Kidney capillary endothelial cell (primary cell): ENCODE data around the gene DAAM1.

Experiments used
- DNase-seq: peaks from one replicate; pipeline ENCODE4 v3.0.0-alpha.2; 2018; ENCODE audit warnings: low spot score

Gene DAAM1

DNA sequence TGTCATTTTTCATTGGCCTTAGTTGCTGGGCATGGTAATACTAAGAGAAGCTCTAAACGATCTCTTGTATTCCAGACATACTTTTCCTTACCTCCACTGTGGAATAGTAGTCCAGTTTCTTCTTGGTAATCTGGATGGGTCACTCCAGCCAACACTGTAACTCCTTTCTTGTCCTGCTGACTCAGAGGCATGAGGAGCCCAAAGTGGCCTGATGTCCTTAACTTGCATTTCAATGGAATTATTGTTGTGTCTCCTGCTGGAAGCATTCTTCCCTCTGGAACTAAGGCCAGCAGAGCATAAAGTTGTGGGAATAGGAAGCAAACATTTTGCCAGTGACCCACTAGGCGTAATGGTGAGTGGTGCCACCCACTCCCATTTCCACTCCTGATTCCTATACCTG, 33.1 kb downstream of the DAAM1 start:
- no peak for DNase-seq

GRCh38 chr14:59224341-59224740, 35.9 kb downstream of the DAAM1 start:
- no peak for DNase-seq

- DNase-seq = no peak
Observed at GRCh38 chr14:59225281-59225680, 36.8 kb downstream of the DAAM1 start.

- no peak for DNase-seq
Observed at GRCh38 chr14:59228421-59228820, 40.0 kb downstream of the DAAM1 start.

- DNase-seq = no peak
Observed at GRCh38 chr14:59229653-59230406, 41.4 kb downstream of the DAAM1 start.

GRCh38 chr14:59236195-59236594, 47.7 kb downstream of the DAAM1 start:
- no peak for DNase-seq

DNA sequence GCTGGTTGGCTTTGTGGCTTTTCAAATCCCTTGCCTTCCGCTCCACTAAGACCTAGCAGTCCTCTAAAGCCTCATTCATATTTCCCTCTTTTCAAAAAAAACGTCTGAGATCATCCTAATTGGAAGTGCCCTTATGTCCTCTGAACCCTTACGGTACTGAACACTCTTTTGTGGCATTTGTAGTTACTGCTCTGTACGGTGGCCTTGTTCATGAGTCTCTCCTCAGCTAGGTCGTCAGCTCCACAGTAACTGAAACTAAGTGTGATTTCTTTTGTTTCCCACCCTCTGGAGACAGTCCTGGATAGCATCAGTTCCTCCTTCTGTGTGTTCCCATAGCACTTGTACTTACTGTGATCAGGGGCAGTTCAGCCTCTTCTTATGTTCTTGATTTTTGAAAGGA, 49.7 kb downstream of the DAAM1 start:
- DNase-seq = no peak

DNA sequence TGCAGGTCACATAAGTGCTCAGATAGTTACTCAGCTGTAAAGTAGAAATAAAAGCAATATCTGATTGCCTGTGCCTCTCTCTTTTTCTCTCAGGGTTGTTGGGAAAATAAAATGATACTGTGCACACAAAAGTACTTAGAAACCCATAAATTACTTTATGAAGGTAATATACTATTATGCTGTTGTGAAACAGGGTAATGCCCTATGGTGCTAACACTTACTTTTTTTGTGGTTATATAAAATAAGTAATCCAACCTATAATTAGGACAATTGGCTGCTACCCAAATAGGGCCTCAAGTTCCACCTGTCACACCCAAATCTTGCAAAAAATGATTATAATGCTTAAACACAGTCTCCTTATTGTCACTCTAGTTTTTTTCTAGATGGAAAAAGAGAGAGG, 50.6 kb downstream of the DAAM1 start:
- no peak for DNase-seq

DNA sequence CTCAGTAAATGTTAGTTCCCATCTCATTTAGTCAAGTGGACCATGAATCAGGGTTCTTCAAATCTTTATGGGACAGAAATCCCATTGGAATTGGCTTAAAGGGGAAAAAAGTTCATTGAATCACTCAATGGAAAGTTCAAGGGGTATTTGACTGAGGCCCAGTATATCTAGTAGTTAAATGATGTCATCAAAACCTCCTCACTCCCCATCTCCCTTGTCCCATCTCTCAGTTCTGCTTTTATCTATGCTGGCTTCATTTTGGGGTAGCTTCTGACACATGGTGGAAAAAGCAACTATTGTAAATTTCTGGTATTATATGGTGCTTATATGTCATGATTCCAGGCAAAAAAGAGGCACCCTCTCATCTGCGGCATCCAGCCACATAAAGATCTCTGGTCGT, 51.9 kb downstream of the DAAM1 start:
- no peak for DNase-seq

- DNase-seq = no peak
Observed at GRCh38 chr14:59241121-59241520, 52.7 kb downstream of the DAAM1 start.

DNA sequence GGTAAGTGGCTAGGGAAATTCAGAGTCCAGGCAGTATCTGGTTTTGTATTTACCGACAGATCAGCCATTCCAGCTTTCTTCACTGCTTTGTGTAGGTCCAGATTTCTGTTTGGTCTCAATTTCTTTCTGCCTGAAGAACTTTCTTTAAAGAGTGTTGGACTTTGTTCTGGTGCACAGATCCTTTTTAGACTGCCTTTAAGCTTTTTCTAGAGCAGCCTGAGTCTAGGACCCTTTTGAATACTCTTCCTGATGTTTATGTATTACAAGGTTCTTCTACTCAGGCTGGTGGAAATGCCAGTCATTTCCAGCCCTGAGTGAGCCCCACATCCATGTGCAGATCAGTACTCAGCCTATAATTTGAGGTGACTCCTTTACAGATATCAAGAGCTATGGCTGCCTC, 54.7 kb downstream of the DAAM1 start:
- no peak for DNase-seq

DNA sequence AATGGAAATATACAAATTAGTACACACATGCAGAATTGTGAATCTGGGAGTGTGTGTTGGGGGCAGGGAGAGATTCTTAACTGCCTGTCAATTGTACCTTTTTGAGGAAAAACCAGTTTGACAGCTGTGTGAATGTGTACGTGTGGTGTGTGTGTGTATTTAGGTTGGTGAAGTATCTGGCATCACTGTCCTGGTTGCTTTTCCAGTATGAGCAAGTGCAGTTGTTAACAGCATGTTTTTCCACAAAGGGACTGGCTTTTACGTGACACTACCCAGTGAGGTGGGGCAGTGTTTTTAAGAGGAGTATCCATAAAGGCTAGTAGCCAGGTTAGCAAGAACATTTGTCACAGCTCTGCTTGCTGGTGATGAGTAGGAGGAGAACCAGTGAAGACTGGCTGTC, 56.1 kb downstream of the DAAM1 start:
- DNase-seq = no peak

DNA sequence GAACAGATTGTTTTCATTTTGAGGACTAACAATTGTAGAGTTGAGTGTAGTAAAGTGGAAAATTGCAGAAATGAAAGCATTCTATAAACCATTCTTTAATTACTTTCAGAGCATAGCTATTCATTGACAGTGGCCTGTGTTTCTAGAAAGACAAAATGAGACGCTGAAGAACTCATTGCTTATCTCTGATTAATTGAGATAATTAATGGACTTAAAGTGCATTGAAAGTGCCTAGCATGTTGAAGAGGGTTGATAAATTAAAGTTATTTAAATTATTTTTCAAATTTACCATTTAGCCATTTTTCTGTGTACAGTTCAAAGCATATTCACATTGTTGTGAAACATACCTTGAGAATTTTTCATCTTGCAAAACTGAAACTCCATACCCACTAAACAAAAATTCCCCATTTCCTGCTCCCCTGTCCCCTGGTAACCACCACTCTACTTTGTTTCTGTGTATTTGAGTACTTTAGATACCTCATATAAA, 57.4 kb downstream of the DAAM1 start:
- no peak for DNase-seq

DNA sequence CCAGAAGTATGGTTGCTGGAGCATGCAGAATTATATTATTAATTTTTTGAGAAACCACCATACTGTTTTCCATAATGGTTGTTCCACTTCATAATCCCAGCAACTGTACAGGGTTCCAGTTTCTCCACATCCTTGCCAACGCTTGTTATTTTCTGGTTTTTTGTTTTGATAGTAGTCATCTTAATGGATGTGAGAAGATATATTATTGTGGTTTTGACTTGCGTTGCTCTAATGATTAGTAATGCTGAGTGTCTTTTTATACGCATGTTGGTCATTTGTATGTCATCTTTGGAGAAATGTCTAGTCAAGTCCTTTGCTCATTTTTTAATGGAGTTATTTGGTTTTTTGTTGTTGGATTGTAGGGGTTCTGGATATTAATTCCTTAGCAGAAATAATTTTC, 58.1 kb downstream of the DAAM1 start:
- no peak for DNase-seq

DNA sequence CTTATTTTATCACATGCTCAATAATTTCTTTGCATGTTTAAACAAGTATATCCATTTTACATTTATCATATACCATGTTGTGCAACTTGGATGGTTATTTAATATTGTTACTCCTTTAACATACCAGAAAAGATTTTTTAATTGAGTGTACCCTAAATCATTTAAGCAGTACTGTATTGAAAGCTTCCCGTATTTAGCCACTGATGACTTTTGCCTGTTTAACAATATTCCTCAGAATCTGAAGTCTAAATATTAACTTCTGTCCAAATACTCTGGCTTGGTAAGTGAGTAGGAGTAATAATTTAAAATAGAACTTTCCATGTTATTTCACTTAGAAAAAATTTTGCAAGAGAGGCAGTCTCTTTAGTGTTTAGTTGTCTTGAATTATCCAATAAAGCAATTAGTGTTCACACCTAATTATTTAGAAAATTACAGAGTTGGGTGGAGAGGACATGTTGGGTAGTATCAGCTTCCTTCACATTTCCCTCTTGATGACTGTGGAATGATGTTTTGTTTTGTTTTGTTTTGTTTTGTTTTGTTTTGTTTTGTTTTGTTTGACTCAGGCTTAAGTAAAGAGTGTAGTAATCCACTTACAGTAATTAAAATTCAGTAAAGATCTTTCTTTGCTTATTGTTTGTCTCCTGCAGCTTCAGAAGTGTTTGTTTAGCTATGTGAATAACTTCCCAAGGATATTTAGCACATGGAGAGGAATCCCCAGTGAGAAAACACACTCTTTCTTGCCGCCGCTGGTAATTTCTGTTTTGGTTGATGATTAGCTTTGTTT, 59.5 kb downstream of the DAAM1 start:
- DNase-seq = no peak

DNA sequence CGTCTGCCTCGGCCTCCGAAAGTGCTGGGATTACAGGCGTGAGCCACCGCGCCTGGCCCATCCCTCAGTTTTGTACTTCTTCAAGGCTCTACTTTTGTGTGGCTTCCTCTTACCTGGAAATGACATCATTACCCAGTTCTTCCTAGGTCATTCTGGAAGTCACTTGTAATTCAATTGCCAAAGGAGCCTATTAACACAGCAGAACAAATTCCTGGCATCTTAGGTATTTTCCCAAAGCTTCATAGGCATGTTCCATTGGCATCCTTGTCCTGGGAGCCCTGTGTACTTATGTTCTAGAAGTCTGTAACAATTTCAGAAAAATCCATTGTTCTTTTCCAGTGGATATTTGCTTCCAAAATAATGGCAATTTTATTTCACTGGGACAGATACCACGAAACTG, 60.6 kb downstream of the DAAM1 start:
- DNase-seq = no peak

GRCh38 chr14:59251811-59252771, 63.6 kb downstream of the DAAM1 start:
- DNase-seq = no peak

GRCh38 chr14:59252772-59253500, 64.5 kb downstream of the DAAM1 start:
- no peak for DNase-seq

DNA sequence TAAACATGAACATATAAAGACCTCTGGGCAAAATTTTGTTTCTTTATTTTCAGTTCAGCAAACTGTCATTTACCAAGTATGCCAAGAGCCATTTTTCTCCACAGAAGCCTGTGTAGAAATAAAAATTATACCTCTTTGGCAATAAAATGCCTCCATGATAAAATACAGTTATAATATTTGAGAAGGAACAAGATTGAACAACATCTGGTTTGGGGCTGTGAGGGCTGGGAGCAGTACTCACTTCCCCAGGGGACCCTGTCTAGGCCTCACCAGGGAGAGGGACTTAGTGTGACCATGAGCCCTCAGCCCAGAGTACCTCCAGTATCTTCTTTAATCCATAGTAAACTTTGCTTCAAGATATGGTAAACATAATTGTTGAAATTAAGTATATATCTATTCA, 65.1 kb downstream of the DAAM1 start:
- DNase-seq = no peak

GRCh38 chr14:59254146-59254910, 65.9 kb downstream of the DAAM1 start:
- DNase-seq = no peak
